OCI-LY1 (cell line): ENCODE results near the gene NAA10.

ENCODE experiments used
- H2AFZ ChIP-seq: fragments of 200-600 bp; sonication (generic), shearing (Covaris generic); 2 replicates; pipeline ENCODE4 v1.6.0; 2014; ENCODE audit warnings: antibody characterized with exemption, mild to moderate bottlenecking, low read length
- H3F3A ChIP-seq: fragments of 200-600 bp; sonication (generic), shearing (Covaris generic); 2 replicates; pipeline ENCODE4 v1.6.0; 2014; ENCODE audit warnings: mild to moderate bottlenecking, antibody characterized with exemption, low read length, moderate library complexity; ENCODE audit not compliant: insufficient read depth
- H3K27ac ChIP-seq: fragments of 200-600 bp; sonication (generic); 2 replicates; pipeline ENCODE4 v1.5.1; 2014; ENCODE audit warnings: low read length, mixed run types, mild to moderate bottlenecking, low read depth; ENCODE audit not compliant: poor library complexity, severe bottlenecking
- H3K27me3 ChIP-seq: fragments of 200-600 bp; sonication (generic); 2 replicates; pipeline ENCODE4 v1.6.0; 2014; ENCODE audit warnings: antibody characterized with exemption, mild to moderate bottlenecking, low read length, moderate library complexity; ENCODE audit not compliant: insufficient read depth
- H3K36me3 ChIP-seq: fragments of 200-600 bp; sonication (generic); 2 replicates; pipeline ENCODE4 v1.6.1; 2014; ENCODE audit warnings: mild to moderate bottlenecking, antibody characterized with exemption, low read length, moderate library complexity, mixed read lengths; ENCODE audit not compliant: insufficient read depth
- H3K4me1 ChIP-seq: fragments of 200-600 bp; sonication (generic); 2 replicates; pipeline ENCODE4 v1.5.1; 2014; ENCODE audit warnings: mild to moderate bottlenecking, low read length, moderate library complexity; ENCODE audit not compliant: insufficient read depth, severe bottlenecking
- H3K4me2 ChIP-seq: fragments of 200-600 bp; sonication (generic), shearing (Covaris generic); 2 replicates; pipeline ENCODE4 v1.6.1; 2014; ENCODE audit warnings: low read length
- H3K4me3 ChIP-seq: fragments of 200-600 bp; sonication (generic); 2 replicates; pipeline ENCODE4 v1.5.1; 2014; ENCODE audit warnings: low read length, low read depth, mild to moderate bottlenecking, mixed read lengths; ENCODE audit not compliant: poor library complexity, severe bottlenecking
- H3K79me2 ChIP-seq: fragments of 200-600 bp; shearing (Covaris generic); 2 replicates; pipeline ENCODE4 v1.6.1; 2016; ENCODE audit warnings: mixed run types, low read length, mixed read lengths; ENCODE audit not compliant: insufficient read depth
- H3K9ac ChIP-seq: fragments of 200-600 bp; sonication (generic), shearing (Covaris generic); 2 replicates; pipeline ENCODE4 v1.6.1; 2014; ENCODE audit warnings: mild to moderate bottlenecking, low read length, mixed read lengths
- H3K9me2 ChIP-seq: fragments of 200-600 bp; sonication (generic), shearing (Covaris generic); 2 replicates; pipeline ENCODE4 v1.6.1; 2014; ENCODE audit warnings: low read depth, mild to moderate bottlenecking, low read length, mixed read lengths
- H3K9me3 ChIP-seq: fragments of 200-600 bp; shearing (Covaris generic); 2 replicates; pipeline ENCODE4 v1.6.1; 2014; ENCODE audit warnings: low read length, mixed read lengths
- H4K20me1 ChIP-seq: fragments of 200-600 bp; sonication (generic), shearing (Covaris generic); 2 replicates; pipeline ENCODE4 v1.6.0; 2016; ENCODE audit warnings: mild to moderate bottlenecking, low read length; ENCODE audit not compliant: insufficient read depth
- EZH2 ChIP-seq: fragments of 200-600 bp; sonication (generic), shearing (Covaris generic); IDR thresholded peaks from 2 replicates; pipeline ENCODE4 v1.8.0; 2017; ENCODE audit warnings: borderline replicate concordance, mixed run types, mild to moderate bottlenecking, antibody characterized with exemption, low read length, moderate library complexity, mixed read lengths
- TF ChIP-seq, protein P1 (sequence below): fragments of 200-600 bp; sonication (generic), shearing (Covaris generic); IDR thresholded peaks from 2 replicates; pipeline ENCODE4 v1.5.1; 2017; ENCODE audit warnings: mild to moderate bottlenecking, antibody characterized with exemption, low read length, moderate library complexity, mixed read lengths

Gene NAA10

DNA sequence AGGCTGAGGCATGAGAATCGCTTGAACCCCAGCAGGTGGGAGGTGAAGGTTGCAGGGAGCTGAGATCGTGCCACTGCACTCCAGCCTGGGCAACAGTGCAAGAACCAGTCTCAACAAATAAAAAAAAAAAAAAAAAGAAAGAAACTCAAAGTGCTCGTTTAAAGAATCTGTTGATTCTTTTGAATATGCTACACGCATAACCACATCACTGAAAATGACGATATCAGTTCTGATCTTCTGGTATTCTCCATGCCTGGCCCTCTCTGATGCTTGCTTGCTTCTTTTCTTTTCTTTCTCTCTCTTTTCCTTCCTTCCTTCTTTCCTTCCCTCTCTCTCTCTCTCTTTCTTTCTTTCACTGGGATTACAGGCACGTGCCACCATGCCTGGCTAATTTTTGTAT is 23.0 kb downstream of the NAA10 start:
- H3K9me2 ChIP-seq = no peaks in the 10 kb centered on the region
- no peak overlapping the region for H3K9ac ChIP-seq
- H3K4me1 ChIP-seq = no peaks in the 10 kb centered on the region
- no peak overlapping the region for H3K27ac ChIP-seq
- H3K79me2 ChIP-seq = no peaks in the 10 kb centered on the region
- TF ChIP-seq EZH2 = no peak
- TF ChIP-seq, protein P1, sequence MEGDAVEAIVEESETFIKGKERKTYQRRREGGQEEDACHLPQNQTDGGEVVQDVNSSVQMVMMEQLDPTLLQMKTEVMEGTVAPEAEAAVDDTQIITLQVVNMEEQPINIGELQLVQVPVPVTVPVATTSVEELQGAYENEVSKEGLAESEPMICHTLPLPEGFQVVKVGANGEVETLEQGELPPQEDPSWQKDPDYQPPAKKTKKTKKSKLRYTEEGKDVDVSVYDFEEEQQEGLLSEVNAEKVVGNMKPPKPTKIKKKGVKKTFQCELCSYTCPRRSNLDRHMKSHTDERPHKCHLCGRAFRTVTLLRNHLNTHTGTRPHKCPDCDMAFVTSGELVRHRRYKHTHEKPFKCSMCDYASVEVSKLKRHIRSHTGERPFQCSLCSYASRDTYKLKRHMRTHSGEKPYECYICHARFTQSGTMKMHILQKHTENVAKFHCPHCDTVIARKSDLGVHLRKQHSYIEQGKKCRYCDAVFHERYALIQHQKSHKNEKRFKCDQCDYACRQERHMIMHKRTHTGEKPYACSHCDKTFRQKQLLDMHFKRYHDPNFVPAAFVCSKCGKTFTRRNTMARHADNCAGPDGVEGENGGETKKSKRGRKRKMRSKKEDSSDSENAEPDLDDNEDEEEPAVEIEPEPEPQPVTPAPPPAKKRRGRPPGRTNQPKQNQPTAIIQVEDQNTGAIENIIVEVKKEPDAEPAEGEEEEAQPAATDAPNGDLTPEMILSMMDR = no peak
- H3K27me3 ChIP-seq = no peaks in the 10 kb centered on the region
- no peaks in the 10 kb centered on the region for H3F3A ChIP-seq
- no peaks in the 10 kb centered on the region for H3K9me3 ChIP-seq
- no peaks in the 10 kb centered on the region for H4K20me1 ChIP-seq
- H3K4me3 ChIP-seq = no peak overlapping the region
- no peak overlapping the region for H2AFZ ChIP-seq
- H3K4me2 ChIP-seq = no peak overlapping the region
- H3K36me3 ChIP-seq = peaks cover 37% of the 10 kb centered on the region

DNA sequence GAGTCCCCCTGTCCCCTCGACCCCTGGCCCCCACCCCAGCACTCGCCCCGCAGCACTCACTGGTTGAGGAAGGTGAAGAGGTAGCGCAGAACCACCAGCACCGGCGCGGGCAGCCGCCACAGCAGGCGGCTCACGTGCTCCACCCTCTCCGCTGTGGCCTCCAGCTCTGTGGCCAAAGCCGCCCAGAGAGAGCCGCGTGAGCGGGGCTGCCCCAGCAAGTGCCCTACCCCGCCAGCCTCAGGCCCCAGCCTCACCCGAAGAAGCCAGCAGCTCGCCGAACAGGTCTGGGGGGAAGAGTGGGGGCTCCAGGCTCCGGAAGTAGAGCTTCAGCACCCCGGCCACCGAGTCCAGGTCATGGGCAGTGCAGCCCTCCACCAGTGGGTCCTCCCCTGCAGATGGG is 24.4 kb downstream of the NAA10 start:
- H3K27me3 ChIP-seq = no peaks in the 10 kb centered on the region
- H3K4me1 ChIP-seq = no peaks in the 10 kb centered on the region
- no peak overlapping the region for H3K9ac ChIP-seq
- no peak overlapping the region for H3K4me2 ChIP-seq
- H4K20me1 ChIP-seq = no peaks in the 10 kb centered on the region
- TF ChIP-seq, protein P1 = no peak
- TF ChIP-seq EZH2 = no peak
- H3K27ac ChIP-seq = no peak overlapping the region
- no peak overlapping the region for H3K4me3 ChIP-seq
- peaks cover 27% of the 10 kb centered on the region for H3K36me3 ChIP-seq
- H3K9me3 ChIP-seq = no peaks in the 10 kb centered on the region
- no peak overlapping the region for H2AFZ ChIP-seq
- H3K79me2 ChIP-seq = no peaks in the 10 kb centered on the region
- no peaks in the 10 kb centered on the region for H3F3A ChIP-seq
- no peaks in the 10 kb centered on the region for H3K9me2 ChIP-seq

DNA sequence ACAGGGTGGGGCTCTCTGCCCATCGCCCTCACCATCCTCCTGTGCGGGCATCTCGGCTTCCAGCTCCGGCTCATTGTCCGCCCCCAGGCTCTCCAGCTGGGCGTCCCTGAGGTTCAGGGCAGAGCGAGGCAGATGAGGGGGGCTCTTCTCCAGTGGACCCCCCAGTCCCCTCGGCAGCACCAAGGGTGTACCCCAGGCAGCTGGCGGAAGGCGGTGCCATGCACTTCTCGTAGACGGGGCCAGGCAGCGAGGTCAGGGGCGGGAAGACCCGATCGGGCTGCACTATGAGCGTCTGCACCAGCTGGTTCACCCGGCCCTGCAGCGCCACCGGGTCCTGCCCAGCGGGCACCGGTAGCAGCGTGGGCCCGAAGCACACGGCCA is 24.9 kb downstream of the NAA10 start:
- Histone ChIP-seq H3K36me3 (peaks cover 27% of the 10 kb centered on the region), H3K4me1 (peaks cover 2% of the 10 kb centered on the region), H3K4me3 (no peak overlapping the region), H3K27me3 (no peaks in the 10 kb centered on the region), H2AFZ (no peak overlapping the region), H3K27ac (no peak overlapping the region), H3K9ac (no peak overlapping the region), H3K4me2 (no peak overlapping the region), H3K9me3 (no peaks in the 10 kb centered on the region), H3K79me2 (no peaks in the 10 kb centered on the region), H3F3A (no peaks in the 10 kb centered on the region), H4K20me1 (no peaks in the 10 kb centered on the region), H3K9me2 (no peaks in the 10 kb centered on the region)
- no peak for TF ChIP-seq EZH2
- TF ChIP-seq, protein P1 = no peak
